Erythroblast (primary cell): ENCODE results near the gene ARFGAP2.

Experiments
- GATA1 ChIP-seq: IDR thresholded peaks from 2 replicates; pipeline ENCODE4 v1.6.1; 2011; ENCODE audit warnings: low read depth, mild to moderate bottlenecking, control low read depth, low read length, moderate library complexity
- POLR2A ChIP-seq: IDR thresholded peaks from 2 replicates; pipeline ENCODE4 v1.6.1; 2011; ENCODE audit warnings: mild to moderate bottlenecking, low read length

GRCh38 chr11:47213950-47214565 is 37.4 kb upstream of the ARFGAP2 start:
- peak; percentile 93 for TF ChIP-seq POLR2A
- TF ChIP-seq GATA1 = no peak
